ENCODE results near the gene WDR90.
A peak's percentile ranks its signal among the peaks of the same experiment; 100 is the strongest.

DNA sequence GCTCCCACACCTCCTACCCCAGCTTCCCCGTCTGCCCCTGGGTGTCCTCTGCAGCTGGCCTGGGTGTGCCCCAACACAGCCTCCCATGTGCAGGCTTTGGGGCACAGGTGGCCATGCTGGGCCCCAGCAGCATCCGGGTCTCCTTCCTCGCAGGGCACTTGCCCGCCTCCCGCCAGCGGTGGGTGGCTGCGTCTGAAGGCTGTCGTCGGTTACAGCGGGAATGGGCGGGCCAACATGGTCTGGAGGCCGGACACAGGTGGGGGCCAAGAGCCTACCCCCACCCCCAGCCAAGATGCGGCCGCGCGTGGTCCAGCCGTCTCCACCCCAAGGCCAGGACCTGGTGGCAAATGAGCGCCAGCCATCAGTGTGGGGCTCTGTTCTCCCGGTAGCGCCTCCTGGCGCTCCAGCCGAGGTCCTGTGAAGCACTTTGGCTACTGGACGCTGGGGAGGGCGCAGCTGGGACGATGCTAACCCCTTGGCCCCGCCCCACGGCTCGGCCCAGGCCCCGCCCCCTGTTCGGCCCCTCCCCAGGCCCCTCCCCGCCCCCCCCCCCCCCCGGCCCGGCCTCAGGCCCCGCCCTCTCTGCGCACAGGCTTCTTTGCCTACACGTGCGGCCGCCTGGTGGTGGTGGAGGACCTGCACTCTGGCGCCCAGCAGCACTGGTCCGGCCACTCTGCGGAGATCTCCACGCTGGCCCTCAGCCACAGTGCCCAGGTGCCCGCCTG, 11.5 kb downstream of the WDR90 start:
- TF ChIP-seq, protein P1, sequence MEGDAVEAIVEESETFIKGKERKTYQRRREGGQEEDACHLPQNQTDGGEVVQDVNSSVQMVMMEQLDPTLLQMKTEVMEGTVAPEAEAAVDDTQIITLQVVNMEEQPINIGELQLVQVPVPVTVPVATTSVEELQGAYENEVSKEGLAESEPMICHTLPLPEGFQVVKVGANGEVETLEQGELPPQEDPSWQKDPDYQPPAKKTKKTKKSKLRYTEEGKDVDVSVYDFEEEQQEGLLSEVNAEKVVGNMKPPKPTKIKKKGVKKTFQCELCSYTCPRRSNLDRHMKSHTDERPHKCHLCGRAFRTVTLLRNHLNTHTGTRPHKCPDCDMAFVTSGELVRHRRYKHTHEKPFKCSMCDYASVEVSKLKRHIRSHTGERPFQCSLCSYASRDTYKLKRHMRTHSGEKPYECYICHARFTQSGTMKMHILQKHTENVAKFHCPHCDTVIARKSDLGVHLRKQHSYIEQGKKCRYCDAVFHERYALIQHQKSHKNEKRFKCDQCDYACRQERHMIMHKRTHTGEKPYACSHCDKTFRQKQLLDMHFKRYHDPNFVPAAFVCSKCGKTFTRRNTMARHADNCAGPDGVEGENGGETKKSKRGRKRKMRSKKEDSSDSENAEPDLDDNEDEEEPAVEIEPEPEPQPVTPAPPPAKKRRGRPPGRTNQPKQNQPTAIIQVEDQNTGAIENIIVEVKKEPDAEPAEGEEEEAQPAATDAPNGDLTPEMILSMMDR (IDR thresholded peaks at IDR 0.05) = peak in 5 of 6 experiments; percentile 52 to 68 (median 63)
- TF ChIP-seq POLR2A (IDR thresholded peaks at IDR 0.05) = peak in 1 of 2 donors; percentile 34
